K562 (cell line): ENCODE data around the gene KCNJ10. TPM values are rescaled to one million over a fixed set of nuclear protein-coding genes. Genes with fewer than 3 reads are reported as not detected.

Experiments used
- ATAC-seq: fragments of 200-7000 bp; cut with Tn5 transposase; 3 replicates; pipeline ENCODE4 v1.9.1; 2020; ENCODE audit warnings: moderate library complexity
- BruUV-seq: library from RNA; stranded (reverse); fragments of 400-500 nt; replicated peaks from 2 replicates; lab custom pipeline; 2021; lab: Mats Ljungman, UMichigan
- CTCF ChIA-PET: fragments of 300-600 bp; formaldehyde crosslinking; extraction: SDS; loops from one replicate; lab custom pipeline; 2021; ENCODE audit warnings: low intra/inter-chr PET ratio; lab: Yijun Ruan, JAX
- POLR2A ChIA-PET: fragments of 300-600, 350-650 bp; sonication (Branson Sonifier 250); formaldehyde crosslinking; extraction: SDS; loops from one replicate; lab custom pipeline; 2021; ENCODE audit warnings: antibody characterized with exemption, inconsistent platforms; lab: Yijun Ruan, JAX
- DNase-seq, 4 experiments: peaks; one replicate each; pipeline versions ENCODE4 v3.0.0 to v3.0.0-alpha.2; 2011 to 2018; ENCODE audit warnings: low spot score in 3 of 4, mixed read lengths in 3 of 4; ENCODE audit errors: extremely low read depth in 1 of 4
- FAIRE-seq: peaks from 2 replicates; lab custom pipeline; 2011; peaks lifted over from hg19 to GRCh38; lab: Jason Lieb, UNC
- H2AFZ ChIP-seq: 2 replicates; pipeline ENCODE4 v1.6.0; 2011; ENCODE audit warnings: low read depth, low read length, control low read depth, inconsistent platforms
- H3K27ac ChIP-seq: fragments of 200-600 bp; 3 replicates; pipeline ENCODE4 v1.8.0; 2011; ENCODE audit warnings: low read depth, mild to moderate bottlenecking, control low read depth, inconsistent platforms, low read length, moderate library complexity, mixed read lengths; ENCODE audit errors: extremely low read depth
- H3K27me3 ChIP-seq, 2 experiments: fragments of 300-600 bp in 1 of 2; 2 replicates in 1 of 2; 3 replicates in 1 of 2; pipeline versions ENCODE4 v1.6.0 to v1.8.0; 2011; ENCODE audit warnings: inconsistent platforms in 2 of 2, low read length in 2 of 2, mild to moderate bottlenecking in 1 of 2, mixed read lengths in 1 of 2, moderate library complexity in 1 of 2; ENCODE audit not compliant: control insufficient read depth in 2 of 2, insufficient read depth in 2 of 2
- H3K36me3 ChIP-seq: fragments of 300-600 bp; 3 replicates; pipeline ENCODE4 v1.8.0; 2011; ENCODE audit warnings: mild to moderate bottlenecking, low read length, inconsistent platforms; ENCODE audit not compliant: control insufficient read depth, insufficient read depth
- H3K4me1 ChIP-seq, 2 experiments: fragments of 200-600 bp in 1 of 2; replicated peaks in 1 of 2; 2 replicates in 1 of 2; 3 replicates in 1 of 2; pipeline versions ENCODE4 v1.5.1 to v1.8.0; 2011; ENCODE audit warnings: inconsistent platforms in 2 of 2, low read length in 2 of 2, mild to moderate bottlenecking in 1 of 2, mixed read lengths in 1 of 2, moderate library complexity in 1 of 2; ENCODE audit not compliant: control insufficient read depth in 2 of 2, insufficient read depth in 2 of 2
- H3K4me2 ChIP-seq: 2 replicates; pipeline ENCODE4 v1.6.1; 2011; ENCODE audit warnings: low read length, control low read depth, inconsistent platforms, mixed read lengths; ENCODE audit not compliant: insufficient read depth
- H3K4me3 ChIP-seq: fragments of 200-600 bp; sonication (generic), shearing (Covaris generic); 2 replicates; pipeline ENCODE4 v1.5.1; 2016; ENCODE audit warnings: control low read depth, inconsistent platforms
- H3K79me2 ChIP-seq: fragments of 200-600 bp; 3 replicates; pipeline ENCODE4 v1.8.0; 2011; ENCODE audit warnings: low read length, inconsistent platforms; ENCODE audit not compliant: control insufficient read depth, insufficient read depth
- H3K9ac ChIP-seq, 2 experiments: 2 replicates each; pipeline versions ENCODE4 v1.6.0 to v1.6.1; 2011; ENCODE audit warnings: low read depth in 2 of 2, low read length in 2 of 2, control low read depth in 1 of 2, inconsistent platforms in 1 of 2, mild to moderate bottlenecking in 1 of 2, mixed read lengths in 1 of 2; ENCODE audit not compliant: insufficient read depth in 1 of 2
- H3K9me1 ChIP-seq: one replicate; pipeline ENCODE4 v1.6.0; 2011; ENCODE audit warnings: inconsistent platforms, mild to moderate bottlenecking, low read length, moderate library complexity; ENCODE audit not compliant: control insufficient read depth, insufficient read depth
- H3K9me3 ChIP-seq: replicated peaks from 2 replicates; pipeline ENCODE4 v1.5.1; 2011; ENCODE audit warnings: low read depth, low read length, inconsistent platforms; ENCODE audit not compliant: control insufficient read depth, insufficient read depth
- H4K20me1 ChIP-seq: replicated peaks from 2 replicates; pipeline ENCODE4 v1.6.1; 2011; ENCODE audit warnings: low read length, inconsistent platforms, mixed read lengths; ENCODE audit not compliant: control insufficient read depth, insufficient read depth
- BRD4 ChIP-seq: fragments of 200-600 bp; sonication (generic); IDR thresholded peaks from 2 replicates; pipeline ENCODE4 v1.6.1; 2017; ENCODE audit warnings: inconsistent platforms
- E2F3 ChIP-seq: fragments of 250-450 bp; sonication (Bioruptor Pico); IDR thresholded peaks from 2 replicates; pipeline ENCODE4 v1.4.0; 2020; ENCODE audit warnings: mild to moderate bottlenecking
- NR2C1 ChIP-seq, 2 experiments: fragments of 450-650 bp; IDR thresholded peaks; 2 replicates each; pipeline ENCODE4 v1.6.1; 2017; ENCODE audit warnings: mild to moderate bottlenecking in 2 of 2, antibody characterized with exemption in 1 of 2, inconsistent platforms in 1 of 2, missing compliant biosample characterization in 1 of 2, missing genetic modification characterization in 1 of 2
- PBX2 ChIP-seq, 2 experiments: IDR thresholded peaks in 1 of 2; conservative IDR thresholded peaks in 1 of 2; 2 replicates each; pipeline ENCODE4 v1.6.1; 2016; ENCODE audit warnings: low read depth in 2 of 2, mild to moderate bottlenecking in 1 of 2, missing compliant biosample characterization in 1 of 2, missing genetic modification characterization in 1 of 2, moderate library complexity in 1 of 2
- PHB ChIP-seq: fragments of 250-450 bp; sonication (Bioruptor Pico); IDR thresholded peaks from 2 replicates; pipeline ENCODE4 v1.5.0; 2021
- POLR2G ChIP-seq: fragments of 200-400 bp; formaldehyde crosslinking; IDR thresholded peaks from 2 replicates; pipeline ENCODE4 v1.6.1; 2017; ENCODE audit warnings: low read depth, mild to moderate bottlenecking, antibody characterized with exemption, low read length, moderate library complexity
- RAD21 ChIP-seq, 2 experiments: fragments of 250-450 bp in 1 of 2; fragments of 450-650 bp in 1 of 2; sonication (Bioruptor Pico) in 1 of 2; formaldehyde crosslinking in 1 of 2; IDR thresholded peaks in 1 of 2; conservative IDR thresholded peaks in 1 of 2; 2 replicates each; pipeline versions ENCODE4 v1.4.0 to v1.8.0; 2020 to 2022; ENCODE audit warnings: mild to moderate bottlenecking in 2 of 2, moderate library complexity in 1 of 2
- TCF7 ChIP-seq: sonication (generic); IDR thresholded peaks from 2 replicates; pipeline ENCODE4 v1.6.1; 2016; ENCODE audit warnings: antibody characterized with exemption, borderline replicate concordance
- ZKSCAN8 ChIP-seq: fragments of 200-800 bp; sonication (Bioruptor generic); IDR thresholded peaks from 2 replicates; pipeline ENCODE4 v1.6.1; 2016; ENCODE audit warnings: missing genetic modification characterization, missing compliant biosample characterization
- ZNF133 ChIP-seq: fragments of 250-450 bp; sonication (Bioruptor Pico); IDR thresholded peaks from 2 replicates; pipeline ENCODE4 v1.4.0; 2020; ENCODE audit warnings: mild to moderate bottlenecking
- ZNF395 ChIP-seq: fragments of 200-800 bp; sonication (Bioruptor generic); IDR thresholded peaks from 2 replicates; pipeline ENCODE4 v1.6.1; 2017; ENCODE audit warnings: missing genetic modification characterization, missing compliant biosample characterization
- ZNF551 ChIP-seq: fragments of 250-450 bp; sonication (Bioruptor Pico); IDR thresholded peaks from 2 replicates; pipeline ENCODE4 v1.5.0; 2021; ENCODE audit warnings: mild to moderate bottlenecking, moderate library complexity
- WGBS: fragments of 100-300 bp; shearing (Covaris generic); methylation state at CpG from one replicate; pipeline ENCODE4 v1.1.6; 2016; ENCODE audit warnings: low coverage, mixed read lengths; ENCODE audit not compliant: insufficient coverage; ENCODE audit errors: missing lambda C conversion rate; 5-methylcytosine and 5-hydroxymethylcytosine counted together
- in situ Hi-C: fragments of 300-500 bp; cut with MboI; formaldehyde crosslinking; loops from 4 replicates; pipeline ENCODE4 v1.15.0; 2018; ENCODE audit warnings: inconsistent platforms, mixed read lengths
- intact Hi-C: fragments of 100-400 bp; cut with micrococcal nuclease; formaldehyde crosslinking; loops from 2 replicates; pipeline ENCODE4 v1.14.2; 2022
- polyA plus RNA-seq, 8 experiments: library from polyadenylated mRNA; depleted of rRNA in 4 of 8; stranded (reverse) in 5 of 8; unstranded in 3 of 8; fragments of >200 nt; fragmentation: Nextera tagmentation in 2 of 8; fragmentation: Illumina TruSeq in 1 of 8; extraction: Ambion mirVana in 2 of 8; extraction: Trizol in 1 of 8; gene quantifications; 2 replicates each; pipeline versions ENCODE4 v1.2.1 to v1.2.3, GENCODE V29; 2011 to 2014; ENCODE audit warnings: inconsistent platforms in 1 of 8, missing spikeins in 1 of 8
- total RNA-seq, 7 experiments: library from RNA; depleted of rRNA in 6 of 7; stranded (reverse); fragments of >200 nt in 6 of 7; fragmentation: Illumina TruSeq in 2 of 7; extraction: Trizol in 2 of 7; gene quantifications; 2 replicates each; pipeline versions ENCODE4 v1.2.1 to v1.2.3, GENCODE V29; 2011 to 2021; ENCODE audit warnings: low replicate concordance in 1 of 7
- TF ChIP-seq, protein P1 (sequence below): fragments of 450-650 bp; IDR thresholded peaks from 2 replicates; pipeline ENCODE4 v1.6.1; 2016
- TF ChIP-seq, protein P2 (sequence below): sonication (generic); formaldehyde crosslinking; IDR thresholded peaks from 2 replicates; pipeline ENCODE4 v1.9.0; 2022; ENCODE audit warnings: mild to moderate bottlenecking, missing genetic modification reagents

Gene KCNJ10
- total and polyA plus RNA-seq, 9 of the 15 experiments (the other 6 are each of a cell fraction or from before 2014, with no cell fraction given): 0.06 to 0.11 TPM; not detected in 7

- no TSS peak for BruUV-seq
- POLR2A ChIA-PET: interaction anchor here (0.7 to 1.2 kb wide), 3 partner anchors 11 to 352 kb away, joined by 3 to 4 read pairs (median 3); no protein-coding TSS in a partner anchor
- no peak for FAIRE-seq
- no peak for TF ChIP-seq E2F3 (CRISPR knock-in tag)
- TF ChIP-seq, protein P1, sequence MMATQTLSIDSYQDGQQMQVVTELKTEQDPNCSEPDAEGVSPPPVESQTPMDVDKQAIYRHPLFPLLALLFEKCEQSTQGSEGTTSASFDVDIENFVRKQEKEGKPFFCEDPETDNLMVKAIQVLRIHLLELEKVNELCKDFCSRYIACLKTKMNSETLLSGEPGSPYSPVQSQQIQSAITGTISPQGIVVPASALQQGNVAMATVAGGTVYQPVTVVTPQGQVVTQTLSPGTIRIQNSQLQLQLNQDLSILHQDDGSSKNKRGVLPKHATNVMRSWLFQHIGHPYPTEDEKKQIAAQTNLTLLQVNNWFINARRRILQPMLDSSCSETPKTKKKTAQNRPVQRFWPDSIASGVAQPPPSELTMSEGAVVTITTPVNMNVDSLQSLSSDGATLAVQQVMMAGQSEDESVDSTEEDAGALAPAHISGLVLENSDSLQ: no peak
- TF ChIP-seq ZNF551: no peak
- TF ChIP-seq BRD4: no peak
- no peak for TF ChIP-seq NR2C1 (IDR thresholded peaks at IDR 0.05)
- no peak for TF ChIP-seq NR2C1 (tag; IDR thresholded peaks at IDR 0.05)
- TF ChIP-seq, protein P2, sequence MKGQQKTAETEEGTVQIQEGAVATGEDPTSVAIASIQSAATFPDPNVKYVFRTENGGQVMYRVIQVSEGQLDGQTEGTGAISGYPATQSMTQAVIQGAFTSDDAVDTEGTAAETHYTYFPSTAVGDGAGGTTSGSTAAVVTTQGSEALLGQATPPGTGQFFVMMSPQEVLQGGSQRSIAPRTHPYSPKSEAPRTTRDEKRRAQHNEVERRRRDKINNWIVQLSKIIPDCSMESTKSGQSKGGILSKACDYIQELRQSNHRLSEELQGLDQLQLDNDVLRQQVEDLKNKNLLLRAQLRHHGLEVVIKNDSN (CRISPR knock-in tag): no peak
- no peak for TF ChIP-seq POLR2G
- no peak for TF ChIP-seq ZNF395
- TF ChIP-seq PHB (CRISPR knock-in tag): no peak
- TF ChIP-seq RAD21 (CRISPR knock-in tag; conservative IDR thresholded peaks at IDR 0.05 in 1 of 2, IDR thresholded peaks at IDR 0.05 in 1 of 2): no peak
- TF ChIP-seq ZKSCAN8 (CRISPR knock-in tag): no peak
- no peak for TF ChIP-seq ZNF133 (CRISPR knock-in tag)
- TF ChIP-seq PBX2 (CRISPR knock-in tag; IDR thresholded peaks at IDR 0.05; ENCODE audit: low read depth): no peak
- no peak for TF ChIP-seq PBX2 (tag; conservative IDR thresholded peaks at IDR 0.05; ENCODE audit: low read depth)
- TF ChIP-seq TCF7: no peak
Measured at GRCh38 chr1:160066829-160067745, 2.9 kb downstream of the KCNJ10 start.

More at GRCh38 chr1:160066829-160067745, 2.9 kb downstream of the KCNJ10 start:
- Histone ChIP-seq H3K4me1 (peaks cover 0 to 13% of the 10 kb centered on the region in 2 experiments; a peak in 3 of 5 replicates), H3K36me3 (no peaks in the 10 kb centered on the region), H3K4me2 (no peak overlapping the region), H2AFZ (no peak overlapping the region), H3K4me3 (no peak overlapping the region), H3K9me1 (no peaks in the 10 kb centered on the region), H3K9ac (no peak overlapping the region), H3K27ac (no peak overlapping the region), H3K79me2 (no peaks in the 10 kb centered on the region), H3K9me3 (no peaks in the 10 kb centered on the region), H3K27me3 (peaks cover 16 to 64% of the 10 kb centered on the region in 2 experiments; a peak in 4 of 5 replicates), H4K20me1 (no peaks in the 10 kb centered on the region; the same call in 1 of the 2 replicates)
- 3% methylated on average over 6 of the region's 6 CpGs for WGBS
- CTCF ChIA-PET: no interaction called here
- intact Hi-C loops: no loop called here
- no peak for DNase-seq
- in situ Hi-C loops: no loop called here
- ATAC-seq: no peak
